ENCODE results near the gene OSBPL10.

Gene OSBPL10

GRCh38 chr3:31766669-31767068 is 214.4 kb downstream of the OSBPL10 start:
- DNase-seq = no peak

- DNase-seq = no peak
These were observed 215.2 kb downstream of the OSBPL10 start for GRCh38 chr3:31765871-31766270.

GRCh38 chr3:31763731-31764130 is 217.3 kb downstream of the OSBPL10 start:
- DNase-seq = no peak

- DNase-seq = no peak
These were observed 218.1 kb downstream of the OSBPL10 start for GRCh38 chr3:31762888-31763351.

GRCh38 chr3:31762097-31762764 is 218.8 kb downstream of the OSBPL10 start:
- DNase-seq = no peak

- no peak for DNase-seq
These were observed 220.4 kb downstream of the OSBPL10 start for GRCh38 chr3:31760654-31761053.

- no peak for DNase-seq
These were observed 222.6 kb downstream of the OSBPL10 start for GRCh38 chr3:31758322-31758965.

- no peak for DNase-seq
These were observed 225.0 kb downstream of the OSBPL10 start for GRCh38 chr3:31755926-31756658.

- DNase-seq = no peak
These were observed 226.3 kb downstream of the OSBPL10 start for GRCh38 chr3:31754575-31755278.

GRCh38 chr3:31753050-31753425 is 228.0 kb downstream of the OSBPL10 start:
- no peak for DNase-seq

GRCh38 chr3:31752305-31753049 is 228.6 kb downstream of the OSBPL10 start:
- no peak for DNase-seq

- DNase-seq = no peak
These were observed 230.7 kb downstream of the OSBPL10 start for GRCh38 chr3:31750341-31750740.

- no peak for DNase-seq
These were observed 232.1 kb downstream of the OSBPL10 start for GRCh38 chr3:31748933-31749295.

- no peak for DNase-seq
These were observed 232.7 kb downstream of the OSBPL10 start for GRCh38 chr3:31748281-31748932.

GRCh38 chr3:31747785-31748184 is 233.3 kb downstream of the OSBPL10 start:
- no peak for DNase-seq

- DNase-seq = no peak
These were observed 236.1 kb downstream of the OSBPL10 start for GRCh38 chr3:31744913-31745312.

GRCh38 chr3:31743331-31744089 is 237.6 kb downstream of the OSBPL10 start:
- no peak for DNase-seq

GRCh38 chr3:31740397-31740796 is 240.7 kb downstream of the OSBPL10 start:
- no peak for DNase-seq

GRCh38 chr3:31738412-31738811 is 242.7 kb downstream of the OSBPL10 start:
- DNase-seq = no peak

- DNase-seq = no peak
These were observed 245.4 kb downstream of the OSBPL10 start for GRCh38 chr3:31735667-31736066.

GRCh38 chr3:31733234-31733667 is 247.8 kb downstream of the OSBPL10 start:
- DNase-seq = no peak

Data from NCI-H1694 (cell line).